Psoas muscle (tissue), 8 donors: ENCODE measurements around the gene PDCL2. TPM values are rescaled to one million over a fixed set of nuclear protein-coding genes. Genes with fewer than 3 reads are reported as not detected.

Experiments used
- ATAC-seq, 4 donors: fragments of 200-7000 bp; cut with Tn5 transposase; one replicate each; pipeline ENCODE4 v1.9.1; 2020; ENCODE audit warnings: moderate library complexity in 3 of 4, mild to moderate bottlenecking in 2 of 4
- DNase-seq, 2 donors: peaks; one replicate each; pipeline ENCODE4 v3.0.0-alpha.2; 2020
- H3K27ac ChIP-seq: fragments of 200-600 bp; one replicate; pipeline ENCODE4 v1.8.0; 2022
- H3K27me3 ChIP-seq, 3 donors: fragments of 200-600 bp in 1 of 3; one replicate each; pipeline versions ENCODE4 v1.6.1 to v1.8.0; 2013 to 2022; ENCODE audit warnings: low read length in 2 of 3, mild to moderate bottlenecking in 2 of 3, moderate library complexity in 1 of 3; ENCODE audit not compliant: insufficient read depth in 3 of 3
- H3K36me3 ChIP-seq, 2 donors: fragments of 200-600 bp in 1 of 2; one replicate each; pipeline versions ENCODE4 v1.6.1 to v1.8.0; 2013 to 2022; ENCODE audit warnings: low read depth in 1 of 2, mild to moderate bottlenecking in 1 of 2, moderate library complexity in 1 of 2; ENCODE audit not compliant: insufficient read depth in 1 of 2
- H3K4me1 ChIP-seq: fragments of 200-600 bp; one replicate; pipeline ENCODE4 v1.8.0; 2022
- H3K4me3 ChIP-seq: fragments of 200-600 bp; one replicate; pipeline ENCODE4 v1.8.0; 2022; ENCODE audit warnings: mild to moderate bottlenecking
- H3K9me3 ChIP-seq: fragments of 200-600 bp; one replicate; pipeline ENCODE4 v1.8.0; 2022
- WGBS, 3 donors: extraction: QIAGEN DNeasy Blood & Tissue Kit; methylation state at CpG; one replicate each; pipeline versions ENCODE4 v1.1.6 to v1.1.7; 2013; 5-methylcytosine and 5-hydroxymethylcytosine counted together
- intact Hi-C, 2 donors: fragments of 100-400 bp; cut with DNase I; formaldehyde crosslinking; loops; one replicate each; pipeline versions ENCODE4 v1.11.0 to v1.14.2; 2022
- polyA plus RNA-seq, 3 donors: library from polyadenylated mRNA; stranded (reverse); fragments of 200-250 nt; gene quantifications; one replicate each; pipeline ENCODE4 v1.2.3, GENCODE V29; 2013
- total RNA-seq, 4 donors: library from RNA; stranded (reverse); fragmentation: NEBNext Ultra II Directional in 2 of 4; extraction: Animal tissue kit (Norgen Biotek cat#: 25700) in 2 of 4; gene quantifications; one replicate each; pipeline versions ENCODE4 v1.2.1 to v1.2.4, GENCODE V29; 2021 to 2023
- TF ChIP-seq, protein P1 (sequence below): fragments of 200-600 bp; IDR thresholded peaks from one replicate; pipeline ENCODE4 v1.8.0; 2022; ENCODE audit warnings: antibody characterized with exemption
- donor health status: healthy with polysubstance abuse.
- donor health status: DM: no; HTN: no; CAD: no; lungs with moderate emphysema.
- donor health status: Bipolar disorder and iron deficiency.
- donor health status: healthy.
- donor health status: DM: yes; HTN: yes; CAD: no.
- donor health status: DM: no; HTN: no; CAD: no.
- donor health status: DM: no; HTN: no; CAD: no.
- donor health status: DM: yes; HTN: yes; CAD: no.

The PDCL2 gene
- total and polyA plus RNA-seq, 7 donors = not detected

GRCh38 chr4:55540271-55540670 lies 51.8 kb downstream of the PDCL2 start:
- H3K27ac ChIP-seq = no peak overlapping the region
- H3K9me3 ChIP-seq = no peaks in the 10 kb centered on the region
- peaks cover 10% of the 10 kb centered on the region for H3K4me1 ChIP-seq
- 92 to 96% (median 93%) methylated on average over 3 of the region's 3 CpGs for WGBS, 3 donors
- H3K27me3 ChIP-seq = no peaks in the 10 kb centered on the region
- H3K4me3 ChIP-seq = no peak overlapping the region
- intact Hi-C loops = loop anchor here in 1 of 2 donors (10.0 kb wide), 1 partner anchor 105 kb away; no protein-coding TSS in a partner anchor
- TF ChIP-seq, protein P1, sequence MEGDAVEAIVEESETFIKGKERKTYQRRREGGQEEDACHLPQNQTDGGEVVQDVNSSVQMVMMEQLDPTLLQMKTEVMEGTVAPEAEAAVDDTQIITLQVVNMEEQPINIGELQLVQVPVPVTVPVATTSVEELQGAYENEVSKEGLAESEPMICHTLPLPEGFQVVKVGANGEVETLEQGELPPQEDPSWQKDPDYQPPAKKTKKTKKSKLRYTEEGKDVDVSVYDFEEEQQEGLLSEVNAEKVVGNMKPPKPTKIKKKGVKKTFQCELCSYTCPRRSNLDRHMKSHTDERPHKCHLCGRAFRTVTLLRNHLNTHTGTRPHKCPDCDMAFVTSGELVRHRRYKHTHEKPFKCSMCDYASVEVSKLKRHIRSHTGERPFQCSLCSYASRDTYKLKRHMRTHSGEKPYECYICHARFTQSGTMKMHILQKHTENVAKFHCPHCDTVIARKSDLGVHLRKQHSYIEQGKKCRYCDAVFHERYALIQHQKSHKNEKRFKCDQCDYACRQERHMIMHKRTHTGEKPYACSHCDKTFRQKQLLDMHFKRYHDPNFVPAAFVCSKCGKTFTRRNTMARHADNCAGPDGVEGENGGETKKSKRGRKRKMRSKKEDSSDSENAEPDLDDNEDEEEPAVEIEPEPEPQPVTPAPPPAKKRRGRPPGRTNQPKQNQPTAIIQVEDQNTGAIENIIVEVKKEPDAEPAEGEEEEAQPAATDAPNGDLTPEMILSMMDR = no peak
- ATAC-seq (no peak), DNase-seq (no peak)
- H3K36me3 ChIP-seq = no peaks in the 10 kb centered on the region

- WGBS, 3 donors = 70 to 89% (median 87%) methylated on average over 2 of the region's 2 CpGs
- Histone ChIP-seq H3K4me3 (no peak overlapping the region), H3K4me1 (peaks cover 6% of the 10 kb centered on the region), H3K27ac (no peak overlapping the region), H3K27me3 (no peaks in the 10 kb centered on the region), H3K9me3 (no peaks in the 10 kb centered on the region), H3K36me3 (no peaks in the 10 kb centered on the region)
- no peak for ATAC-seq
- no peak for DNase-seq
- intact Hi-C loops = loop anchor here in 1 of 2 donors (10.0 kb wide), 1 partner anchor 105 kb away; no protein-coding TSS in a partner anchor
- TF ChIP-seq, protein P1 = no peak
These were observed 52.4 kb downstream of the PDCL2 start for GRCh38 chr4:55539658-55540057.

DNA sequence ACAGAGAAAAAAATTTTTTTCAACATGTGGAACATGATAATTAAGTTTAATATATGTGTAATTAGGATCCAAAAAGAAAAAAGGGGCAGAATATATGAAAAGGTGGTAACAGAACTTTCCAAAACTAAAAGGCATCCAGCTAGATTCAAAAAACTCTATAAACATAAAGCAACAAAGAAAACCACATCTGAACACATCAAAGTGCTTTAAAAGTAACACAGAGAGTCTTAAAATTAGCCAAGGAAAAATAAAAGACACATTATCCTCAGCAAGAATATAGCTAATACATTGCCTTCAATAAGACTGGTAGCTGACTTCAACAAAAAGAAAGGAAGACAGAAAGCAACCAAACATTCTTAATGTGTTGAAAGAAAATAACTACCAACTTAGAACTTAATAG lies 53.5 kb downstream of the PDCL2 start:
- Histone ChIP-seq H3K27ac (no peak overlapping the region), H3K27me3 (no peaks in the 10 kb centered on the region), H3K4me3 (no peak overlapping the region), H3K9me3 (no peaks in the 10 kb centered on the region), H3K4me1 (no peaks in the 10 kb centered on the region), H3K36me3 (no peaks in the 10 kb centered on the region)
- DNase-seq (no peak), ATAC-seq (no peak)
- TF ChIP-seq, protein P1 = no peak
- intact Hi-C loops = no loop called here

GRCh38 chr4:55534306-55534705 lies 57.7 kb downstream of the PDCL2 start:
- H3K27ac ChIP-seq = no peak overlapping the region
- DNase-seq = no peak
- intact Hi-C loops = no loop called here
- no peaks in the 10 kb centered on the region for H3K36me3 ChIP-seq
- TF ChIP-seq, protein P1 = no peak
- no peak overlapping the region for H3K4me3 ChIP-seq
- H3K27me3 ChIP-seq = no peaks in the 10 kb centered on the region
- H3K9me3 ChIP-seq = peaks cover 8% of the 10 kb centered on the region
- H3K4me1 ChIP-seq = no peaks in the 10 kb centered on the region
- ATAC-seq = no peak

DNA sequence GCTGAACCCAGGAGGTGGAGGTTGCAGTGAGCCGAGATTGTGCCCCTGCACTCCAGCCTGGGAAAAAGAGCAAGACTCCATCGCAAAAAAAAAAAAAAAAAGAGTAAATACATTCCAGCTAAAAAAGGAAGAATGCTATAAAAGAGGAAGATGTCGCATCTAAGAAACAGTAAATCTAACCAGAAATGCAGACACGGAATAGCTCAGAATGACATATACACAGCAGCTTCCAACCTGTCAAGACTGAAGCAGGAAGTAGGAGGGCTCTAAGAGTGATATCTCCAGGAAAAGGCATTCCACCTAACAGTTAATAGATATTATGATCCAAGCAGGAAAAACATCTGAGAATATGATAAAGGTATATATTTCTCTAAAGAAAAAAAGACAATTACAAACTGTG lies 61.4 kb downstream of the PDCL2 start:
- 92 to 95% (median 95%) methylated on average over 3 to 4 of the region's 4 CpGs for WGBS, 3 donors
- TF ChIP-seq, protein P1 = no peak
- Histone ChIP-seq H3K4me1 (no peaks in the 10 kb centered on the region), H3K36me3 (no peaks in the 10 kb centered on the region), H3K9me3 (peaks cover 8% of the 10 kb centered on the region), H3K27ac (no peak overlapping the region), H3K4me3 (no peak overlapping the region), H3K27me3 (no peaks in the 10 kb centered on the region)
- ATAC-seq (no peak), DNase-seq (no peak)
- intact Hi-C loops = no loop called here
